IMR-90 (cell line): ENCODE measurements around the gene DOC2B. TPM values are rescaled to one million over a fixed set of nuclear protein-coding genes. Genes with fewer than 3 reads are reported as not detected.

Experiments used
- ATAC-seq: fragments of 200-7000 bp; cut with Tn5 transposase; 2 replicates; pipeline ENCODE4 v1.9.1; 2020; ENCODE audit warnings: low read depth, mild to moderate bottlenecking, moderate library complexity
- BruUV-seq: library from RNA; stranded (reverse); fragments of 400-500 nt; replicated peaks from 2 replicates; lab custom pipeline; 2021; lab: Mats Ljungman, UMichigan
- CTCF ChIA-PET: fragments of 300-600 bp; formaldehyde crosslinking; extraction: SDS; loops from one replicate; lab custom pipeline; 2021; ENCODE audit warnings: antibody characterized with exemption; lab: Yijun Ruan, JAX
- POLR2A ChIA-PET: fragments of 300-600 bp; sonication (Branson Sonifier 250); formaldehyde crosslinking; loops from one replicate; lab custom pipeline; 2022; ENCODE audit warnings: antibody characterized with exemption; ENCODE audit not compliant: unreplicated experiment; lab: Charles Lee
- DNase-seq: peaks from one replicate; pipeline ENCODE4 v3.0.0; 2013
- H2AFZ ChIP-seq: replicated peaks from 2 replicates; pipeline ENCODE3; 2013; ENCODE audit warnings: low read length, mild to moderate bottlenecking; ENCODE audit not compliant: poor library complexity
- H2AK5ac ChIP-seq: 2 replicates; pipeline ENCODE4 v1.6.1; 2013; ENCODE audit warnings: low read depth, low read length, inconsistent platforms
- H2AK9ac ChIP-seq: replicated peaks from 2 replicates; pipeline ENCODE3; 2013; ENCODE audit warnings: mild to moderate bottlenecking, low read depth, low read length, moderate library complexity; ENCODE audit not compliant: poor library complexity
- H2BK120ac ChIP-seq: 2 replicates; pipeline ENCODE4 v1.6.1; 2013; ENCODE audit warnings: low read depth, low read length, inconsistent platforms
- H2BK15ac ChIP-seq: 3 replicates; pipeline ENCODE4 v1.6.1; 2013; ENCODE audit warnings: low read depth, low read length, inconsistent platforms
- H2BK20ac ChIP-seq: 2 replicates; pipeline ENCODE4 v1.6.1; 2013; ENCODE audit warnings: low read depth, mild to moderate bottlenecking, inconsistent platforms, low read length, moderate library complexity
- H2BK5ac ChIP-seq: 2 replicates; pipeline ENCODE4 v1.6.1; 2013; ENCODE audit warnings: mild to moderate bottlenecking, low read depth, low read length, inconsistent platforms; ENCODE audit not compliant: poor library complexity, severe bottlenecking
- H3K14ac ChIP-seq: replicated peaks from 2 replicates; pipeline ENCODE4 v1.6.1; 2013; ENCODE audit warnings: low read depth, low read length, inconsistent platforms
- H3K18ac ChIP-seq: 2 replicates; pipeline ENCODE4 v1.6.1; 2013; ENCODE audit warnings: low read depth, low read length, control low read depth
- H3K23ac ChIP-seq: 2 replicates; pipeline ENCODE4 v1.6.1; 2013; ENCODE audit warnings: low read depth, low read length, inconsistent platforms
- H3K27ac ChIP-seq: 2 replicates; pipeline ENCODE4 v1.5.1; 2013; ENCODE audit warnings: mild to moderate bottlenecking, control low read depth, low read length; ENCODE audit not compliant: insufficient read depth
- H3K27me3 ChIP-seq: 2 replicates; pipeline ENCODE4 v1.6.1; 2013; ENCODE audit warnings: low read length; ENCODE audit not compliant: control insufficient read depth, insufficient read depth
- H3K36me3 ChIP-seq: 2 replicates; pipeline ENCODE4 v1.6.1; 2013; ENCODE audit warnings: low read length, mixed read lengths; ENCODE audit not compliant: control insufficient read depth, insufficient read depth
- H3K4ac ChIP-seq: 2 replicates; pipeline ENCODE4 v1.6.1; 2013; ENCODE audit warnings: low read depth, low read length, inconsistent platforms
- H3K4me1 ChIP-seq: 2 replicates; pipeline ENCODE4 v1.6.1; 2013; ENCODE audit warnings: low read length, mixed read lengths; ENCODE audit not compliant: control insufficient read depth, insufficient read depth
- H3K4me2 ChIP-seq: 2 replicates; pipeline ENCODE4 v1.6.1; 2013; ENCODE audit warnings: low read depth, mild to moderate bottlenecking, control low read depth, low read length, moderate library complexity
- H3K4me3 ChIP-seq: 2 replicates; pipeline ENCODE4 v1.5.1; 2013; ENCODE audit warnings: low read depth, mild to moderate bottlenecking, control low read depth, low read length, moderate library complexity; ENCODE audit not compliant: insufficient read depth
- H3K56ac ChIP-seq: 2 replicates; pipeline ENCODE4 v1.6.1; 2013; ENCODE audit warnings: low read length, inconsistent platforms; ENCODE audit not compliant: insufficient read depth; ENCODE audit errors: extremely low read depth
- H3K79me1 ChIP-seq, 2 experiments: 2 replicates each; pipeline ENCODE4 v1.6.1; 2013; ENCODE audit warnings: low read length in 2 of 2, inconsistent platforms in 1 of 2, low read depth in 1 of 2
- H3K9ac ChIP-seq: 2 replicates; pipeline ENCODE4 v1.6.1; 2013; ENCODE audit warnings: low read depth, low read length, control low read depth
- H3K9me1 ChIP-seq: 2 replicates; pipeline ENCODE4 v1.6.1; 2013; ENCODE audit warnings: low read length, inconsistent platforms; ENCODE audit not compliant: insufficient read depth
- H3K9me3 ChIP-seq: 2 replicates; pipeline ENCODE4 v1.6.1; 2013; ENCODE audit warnings: low read length; ENCODE audit not compliant: control insufficient read depth, insufficient read depth
- H4K20me1 ChIP-seq: 2 replicates; pipeline ENCODE4 v1.6.1; 2013; ENCODE audit warnings: low read length, inconsistent platforms; ENCODE audit not compliant: insufficient read depth
- H4K5ac ChIP-seq: 2 replicates; pipeline ENCODE4 v1.6.1; 2013; ENCODE audit warnings: mild to moderate bottlenecking, low read depth, low read length, control low read depth
- H4K8ac ChIP-seq, 2 experiments: 2 replicates each; pipeline ENCODE4 v1.6.1; 2013; ENCODE audit warnings: low read depth in 2 of 2, low read length in 2 of 2, control low read depth in 1 of 2, inconsistent platforms in 1 of 2
- H4K91ac ChIP-seq: 2 replicates; pipeline ENCODE4 v1.6.1; 2013; ENCODE audit warnings: low read depth, low read length, inconsistent platforms; ENCODE audit not compliant: insufficient read depth
- BHLHE40 ChIP-seq: fragments of 150-350 bp; IDR thresholded peaks from 2 replicates; pipeline ENCODE4 v1.6.1; 2016; ENCODE audit warnings: mild to moderate bottlenecking, low read depth, low read length
- RFX5 ChIP-seq: IDR thresholded peaks from 2 replicates; pipeline ENCODE4 v1.8.0; 2012; ENCODE audit warnings: low read depth, mild to moderate bottlenecking, low read length, moderate library complexity
- WGBS, 2 experiments: methylation state at CpG; one replicate each; pipeline versions ENCODE4 v1.1.5 to v1.1.7; 2013; ENCODE audit warnings: missing lambda C conversion rate in 2 of 2; ENCODE audit not compliant: insufficient read length in 1 of 2; ENCODE audit errors: extremely low coverage in 2 of 2; 5-methylcytosine and 5-hydroxymethylcytosine counted together
- dilution Hi-C: fragments of 300-500 bp; cut with HindIII; formaldehyde crosslinking; loops from one replicate; pipeline ENCODE4 v1.14.3; 2018; ENCODE audit warnings: low sequenced_read_pairs; ENCODE audit not compliant: unreplicated experiment
- in situ Hi-C: fragments of 300-500 bp; cut with MboI; formaldehyde crosslinking; loops from 3 replicates; pipeline ENCODE4 v1.14.3; 2019; ENCODE audit warnings: low sequenced_read_pairs, inconsistent platforms, mixed read lengths
- intact Hi-C: fragments of 100-400 bp; cut with micrococcal nuclease; formaldehyde crosslinking; loops from 2 replicates; pipeline ENCODE4 v1.10.0; 2022
- polyA plus RNA-seq, 3 experiments: library from polyadenylated mRNA; depleted of rRNA; stranded (reverse); fragments of >200 nt; gene quantifications; 2 replicates each; pipeline ENCODE4 v1.2.3, GENCODE V29; 2012; ENCODE audit warnings: low replicate concordance in 1 of 3
- total RNA-seq: library from RNA; depleted of rRNA; stranded (reverse); fragments of >200 nt; gene quantifications from 2 replicates; pipeline ENCODE4 v1.2.3, GENCODE V29; 2012

DOC2B gene
- total and polyA plus RNA-seq, 2 of the 4 experiments (the other 2 are of a cell fraction): not detected

GRCh38 chr17:223723-224471 lies 42.4 kb upstream of the DOC2B start:
- Histone ChIP-seq H3K4me3 (no peak overlapping the region), H3K4ac (no peak overlapping the region), H3K14ac (no peak overlapping the region), H3K36me3 (no peaks in the 10 kb centered on the region), H3K9me3 (no peaks in the 10 kb centered on the region), H2BK120ac (no peak overlapping the region), H3K27me3 (peaks cover 2% of the 10 kb centered on the region; the same call in 1 of the 2 replicates), H4K91ac (no peak overlapping the region), H4K20me1 (no peaks in the 10 kb centered on the region), H3K9me1 (no peaks in the 10 kb centered on the region), H4K8ac (no peak overlapping the region), H3K4me2 (no peak overlapping the region), H3K9ac (no peak overlapping the region), H2BK5ac (no peak overlapping the region), H2AK5ac (no peak overlapping the region), H3K79me1 (no peaks in the 10 kb centered on the region), H3K27ac (no peak overlapping the region), H2BK20ac (no peak overlapping the region), H4K5ac (no peak overlapping the region), H3K56ac (no peak overlapping the region), H3K4me1 (no peaks in the 10 kb centered on the region), H3K23ac (no peak overlapping the region), H2AFZ (no peak overlapping the region), H2AK9ac (no peak overlapping the region), H2BK15ac (no peak overlapping the region), H3K18ac (no peak overlapping the region)
- ATAC-seq (no peak), DNase-seq (no peak)
- ChIA-PET POLR2A (no interaction called here), CTCF (interaction anchor here (0.7 kb wide), 1 partner anchor 112 kb away, joined by 6 read pairs; no protein-coding TSS in a partner anchor)
- dilution Hi-C loops: no loop called here
- intact Hi-C loops: no loop called here
- TF ChIP-seq RFX5: no peak
- TF ChIP-seq BHLHE40: no peak
- 51% methylated on average over 5 of the region's 12 CpGs; no CpG with 5 or more reads in 1 of the 2 experiments for WGBS, 2 experiments
- in situ Hi-C loops: no loop called here
- no TSS peak for BruUV-seq
